Adipocyte (in vitro differentiated cells): ENCODE results near the gene CFAP61.

Experiments
- DNase-seq: peaks from one replicate; pipeline ENCODE4 v3.0.0-alpha.2; 2015; ENCODE audit warnings: low read depth
- H3K27me3 ChIP-seq: replicated peaks from 2 replicates; pipeline ENCODE4 v1.7.0; 2013; ENCODE audit warnings: mild to moderate bottlenecking, low read length, moderate library complexity; ENCODE audit not compliant: control insufficient read depth, insufficient read depth
- H3K36me3 ChIP-seq: 2 replicates; pipeline ENCODE4 v1.7.0; 2013; ENCODE audit warnings: low read length, mild to moderate bottlenecking, moderate library complexity; ENCODE audit not compliant: control insufficient read depth, insufficient read depth, severe bottlenecking
- H3K4me1 ChIP-seq: 2 replicates; pipeline ENCODE4 v1.7.0; 2013; ENCODE audit warnings: mild to moderate bottlenecking, low read length, moderate library complexity; ENCODE audit not compliant: control insufficient read depth, insufficient read depth
- H3K4me3 ChIP-seq: 2 replicates; pipeline ENCODE4 v1.7.0; 2013; ENCODE audit warnings: mild to moderate bottlenecking, low read length, moderate library complexity
- H3K9ac ChIP-seq: 2 replicates; pipeline ENCODE4 v1.7.0; 2013; ENCODE audit warnings: mild to moderate bottlenecking, low read length, moderate library complexity
- H3K9me3 ChIP-seq: 2 replicates; pipeline ENCODE4 v1.7.0; 2013; ENCODE audit warnings: mild to moderate bottlenecking, low read length, moderate library complexity; ENCODE audit not compliant: control insufficient read depth

CFAP61 gene

GRCh38 chr20:20139403-20139802 lies 87.1 kb downstream of the CFAP61 start:
- no peak overlapping the region for H3K4me3 ChIP-seq

DNA sequence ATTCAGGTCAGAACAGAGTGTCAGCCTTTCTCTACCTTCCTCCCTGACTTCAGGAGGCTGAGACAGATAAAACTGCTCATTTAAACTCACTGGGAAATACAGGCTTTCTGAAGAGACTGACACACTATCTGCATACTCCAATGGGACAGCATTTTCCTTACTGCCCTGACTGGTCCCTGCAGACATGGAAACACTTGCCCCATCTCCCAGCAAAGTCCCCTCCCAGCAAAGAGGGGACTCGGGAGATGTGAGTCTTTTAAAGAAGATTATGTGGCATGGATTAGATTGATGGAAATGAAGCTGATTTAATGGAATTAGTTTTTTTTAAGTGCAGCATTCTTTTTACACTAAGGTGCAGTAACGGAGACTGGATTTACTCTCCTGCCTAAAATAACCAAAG lies 90.8 kb downstream of the CFAP61 start:
- no peaks in the 10 kb centered on the region for H3K27me3 ChIP-seq
- peaks cover 18% of the 10 kb centered on the region for H3K9me3 ChIP-seq
- no peaks in the 10 kb centered on the region for H3K4me1 ChIP-seq
- H3K9ac ChIP-seq, result no peak overlapping the region
- no peak overlapping the region for H3K4me3 ChIP-seq
- H3K36me3 ChIP-seq, result no peaks in the 10 kb centered on the region
- no peak for DNase-seq

More at GRCh38 chr20:20139403-20139802, 87.1 kb downstream of the CFAP61 start:
- no peaks in the 10 kb centered on the region for H3K36me3 ChIP-seq
- no peak overlapping the region for H3K9ac ChIP-seq
- peaks cover 18% of the 10 kb centered on the region for H3K9me3 ChIP-seq
- no peak for DNase-seq
- no peaks in the 10 kb centered on the region for H3K4me1 ChIP-seq
- no peaks in the 10 kb centered on the region for H3K27me3 ChIP-seq

GRCh38 chr20:20143646-20144045 lies 91.3 kb downstream of the CFAP61 start:
- Histone ChIP-seq H3K4me3 (no peak overlapping the region), H3K36me3 (no peaks in the 10 kb centered on the region), H3K9ac (no peak overlapping the region), H3K4me1 (no peaks in the 10 kb centered on the region), H3K27me3 (no peaks in the 10 kb centered on the region), H3K9me3 (peaks cover 18% of the 10 kb centered on the region)
- no peak for DNase-seq

GRCh38 chr20:20148779-20149178 lies 96.4 kb downstream of the CFAP61 start:
- DNase-seq, result no peak
- H3K4me3 ChIP-seq, result no peak overlapping the region
- H3K9ac ChIP-seq, result no peak overlapping the region
- H3K9me3 ChIP-seq, result peaks cover 27% of the 10 kb centered on the region
- no peaks in the 10 kb centered on the region for H3K4me1 ChIP-seq
- H3K36me3 ChIP-seq, result no peaks in the 10 kb centered on the region
- H3K27me3 ChIP-seq, result no peaks in the 10 kb centered on the region

DNA sequence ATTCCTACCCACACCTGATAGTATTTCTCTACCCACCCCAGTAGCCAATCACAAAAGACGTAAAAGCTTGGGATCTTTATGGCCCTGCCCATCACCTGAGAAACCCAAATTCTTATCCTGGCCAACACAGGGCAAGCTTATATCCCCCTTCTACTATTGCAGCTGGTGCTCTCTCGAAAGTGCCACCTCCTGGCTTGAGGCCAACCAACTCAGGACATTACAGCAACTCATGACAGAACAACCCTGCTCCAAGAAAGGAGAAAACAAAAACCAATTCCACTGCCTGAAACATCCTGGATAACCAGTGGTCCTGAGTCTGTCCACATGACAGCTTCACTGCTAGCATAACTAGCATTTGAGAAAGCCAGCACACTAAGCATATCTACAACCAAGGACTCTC lies 97.9 kb downstream of the CFAP61 start:
- DNase-seq, result no peak
- Histone ChIP-seq H3K36me3 (no peaks in the 10 kb centered on the region), H3K9ac (no peak overlapping the region), H3K9me3 (peaks cover 17% of the 10 kb centered on the region), H3K4me1 (no peaks in the 10 kb centered on the region), H3K27me3 (no peaks in the 10 kb centered on the region), H3K4me3 (no peak overlapping the region)

GRCh38 chr20:20160520-20160919 lies 108.2 kb downstream of the CFAP61 start:
- no peaks in the 10 kb centered on the region for H3K9me3 ChIP-seq
- H3K36me3 ChIP-seq, result no peaks in the 10 kb centered on the region
- H3K4me3 ChIP-seq, result no peak overlapping the region
- DNase-seq, result no peak
- no peak overlapping the region for H3K9ac ChIP-seq
- no peaks in the 10 kb centered on the region for H3K4me1 ChIP-seq
- peaks cover 8% of the 10 kb centered on the region for H3K27me3 ChIP-seq

GRCh38 chr20:20161611-20162010 lies 109.3 kb downstream of the CFAP61 start:
- no peak for DNase-seq
- H3K27me3 ChIP-seq, result peaks cover 8% of the 10 kb centered on the region
- H3K9ac ChIP-seq, result no peak overlapping the region
- H3K4me3 ChIP-seq, result no peak overlapping the region
- H3K36me3 ChIP-seq, result no peaks in the 10 kb centered on the region
- H3K4me1 ChIP-seq, result no peaks in the 10 kb centered on the region
- no peaks in the 10 kb centered on the region for H3K9me3 ChIP-seq

DNA sequence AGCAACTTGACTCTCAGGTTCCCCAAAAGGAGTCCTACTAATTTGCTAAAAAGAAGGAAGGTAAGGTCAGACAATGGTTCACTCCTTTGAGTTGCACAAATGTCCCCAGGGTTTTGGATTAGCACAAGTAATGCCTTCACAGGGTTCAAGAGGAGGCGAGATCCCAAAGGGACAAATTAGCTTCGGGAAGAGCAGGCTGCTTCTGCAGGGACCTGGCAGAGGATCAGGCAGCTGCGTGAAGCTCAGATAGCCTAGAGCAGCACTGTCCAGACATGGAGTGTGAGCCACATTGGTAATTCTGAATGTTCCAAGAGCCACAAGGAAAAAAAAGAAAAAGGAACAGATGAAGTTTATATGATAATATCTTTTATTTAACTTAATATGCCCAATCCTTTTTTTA lies 115.4 kb downstream of the CFAP61 start:
- no peak for DNase-seq
- Histone ChIP-seq H3K4me3 (no peak overlapping the region), H3K9me3 (peaks cover 5% of the 10 kb centered on the region), H3K27me3 (peaks cover 5% of the 10 kb centered on the region), H3K4me1 (no peaks in the 10 kb centered on the region), H3K36me3 (no peaks in the 10 kb centered on the region), H3K9ac (no peak overlapping the region)

- Histone ChIP-seq H3K9ac (no peak overlapping the region), H3K9me3 (peaks cover 5% of the 10 kb centered on the region), H3K4me3 (no peak overlapping the region), H3K36me3 (no peaks in the 10 kb centered on the region), H3K4me1 (no peaks in the 10 kb centered on the region), H3K27me3 (peaks cover 5% of the 10 kb centered on the region)
- no peak for DNase-seq
These were observed 120.9 kb downstream of the CFAP61 start for GRCh38 chr20:20173254-20173653.

DNA sequence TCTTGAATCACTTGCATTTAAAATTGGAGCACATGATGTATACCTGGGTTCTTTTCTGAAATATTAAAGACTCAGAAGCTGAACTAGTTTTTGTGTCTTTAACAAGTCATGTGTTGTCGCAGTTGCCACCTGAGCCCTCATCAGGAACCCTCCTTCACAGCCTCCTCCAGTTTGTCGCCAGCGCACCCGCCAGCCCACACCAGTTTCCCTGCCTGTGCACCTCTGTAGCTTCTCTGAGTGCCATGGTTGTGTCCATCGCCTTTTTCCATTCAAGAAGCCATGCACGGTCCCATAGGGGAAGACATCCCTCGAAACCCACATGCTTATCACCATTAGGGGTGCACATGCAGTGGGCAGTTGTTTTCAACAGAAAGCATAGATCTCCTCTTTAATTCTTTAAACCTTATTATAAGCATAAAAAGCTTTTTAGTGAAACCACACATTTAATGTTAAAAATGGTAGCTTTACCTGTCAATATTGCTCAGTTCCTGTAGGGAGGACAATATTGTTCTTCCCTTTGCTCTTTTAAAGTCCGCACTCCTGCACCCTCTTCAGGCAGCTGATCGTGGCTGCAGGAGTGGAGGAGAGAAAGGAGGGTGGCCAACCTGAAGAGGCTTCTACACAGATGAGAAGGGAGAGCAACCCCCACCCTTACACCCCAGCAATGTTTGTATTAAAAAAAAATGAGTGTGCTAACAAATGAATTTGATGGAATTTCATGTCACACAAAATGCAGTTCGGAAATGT lies 121.9 kb downstream of the CFAP61 start:
- no peaks in the 10 kb centered on the region for H3K36me3 ChIP-seq
- DNase-seq, result no peak
- no peak overlapping the region for H3K4me3 ChIP-seq
- no peak overlapping the region for H3K9ac ChIP-seq
- no peaks in the 10 kb centered on the region for H3K4me1 ChIP-seq
- H3K9me3 ChIP-seq, result peaks cover 5% of the 10 kb centered on the region
- H3K27me3 ChIP-seq, result peaks cover 5% of the 10 kb centered on the region

GRCh38 chr20:20181322-20181721 lies 129.0 kb downstream of the CFAP61 start:
- no peak for DNase-seq
- H3K9me3 ChIP-seq, result no peaks in the 10 kb centered on the region
- H3K4me3 ChIP-seq, result no peak overlapping the region
- H3K36me3 ChIP-seq, result no peaks in the 10 kb centered on the region
- no peak overlapping the region for H3K9ac ChIP-seq
- H3K27me3 ChIP-seq, result peaks cover 10% of the 10 kb centered on the region
- H3K4me1 ChIP-seq, result no peaks in the 10 kb centered on the region

DNA sequence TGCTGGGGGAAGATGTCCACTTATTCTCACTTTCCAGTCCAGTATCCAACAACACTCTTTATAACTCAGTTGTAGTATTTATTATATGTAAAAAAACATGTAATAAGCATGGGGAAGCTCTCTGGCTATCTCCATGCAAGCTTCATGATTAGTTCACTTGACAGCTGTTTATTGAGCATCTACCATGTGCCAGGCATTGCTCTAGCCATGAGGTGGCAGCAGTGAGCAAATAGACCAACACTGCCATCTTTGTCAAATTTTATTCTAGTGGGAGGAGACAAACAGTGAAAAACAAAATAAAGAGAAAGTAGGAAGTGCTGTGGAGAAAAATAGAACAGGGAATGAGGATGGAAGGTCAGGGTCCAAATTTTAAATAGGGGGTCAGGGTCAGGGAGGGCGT lies 131.8 kb downstream of the CFAP61 start:
- H3K9ac ChIP-seq, result no peak overlapping the region
- no peaks in the 10 kb centered on the region for H3K9me3 ChIP-seq
- H3K27me3 ChIP-seq, result peaks cover 10% of the 10 kb centered on the region
- H3K4me3 ChIP-seq, result no peak overlapping the region
- no peaks in the 10 kb centered on the region for H3K36me3 ChIP-seq
- H3K4me1 ChIP-seq, result no peaks in the 10 kb centered on the region
- DNase-seq, result no peak
